CD4-positive, alpha-beta T cell (primary cell): ENCODE measurements around the gene ABTB1. TPM values are rescaled to one million over a fixed set of nuclear protein-coding genes. Genes with fewer than 3 reads are reported as not detected.

Experiments
- ATAC-seq: fragments of 200-7000 bp; cut with Tn5 transposase; one replicate; pipeline ENCODE4 v1.10.0; 2022; ENCODE audit warnings: mild to moderate bottlenecking; ENCODE audit not compliant: poor library complexity
- CTCF ChIA-PET: fragments of 350-600 bp; sonication (Branson Sonifier 250); formaldehyde crosslinking; loops from one replicate; lab custom pipeline; 2021; ENCODE audit warnings: antibody characterized with exemption, inconsistent platforms; lab: Charles Lee
- POLR2A ChIA-PET: fragments of 350-600 bp; sonication (Branson Sonifier 250); formaldehyde crosslinking; loops from one replicate; lab custom pipeline; 2021; ENCODE audit warnings: antibody characterized with exemption, inconsistent platforms; lab: Charles Lee
- DNase-seq, 14 experiments: peaks; one replicate each; pipeline ENCODE4 v3.0.0-alpha.2; 2013 to 2020; ENCODE audit warnings: mixed read lengths in 2 of 14
- H3K27ac ChIP-seq, 2 donors: one replicate each; pipeline versions ENCODE4 v1.5.1 to v1.7.0; 2013; ENCODE audit warnings: low read length in 2 of 2, low read depth in 1 of 2, mild to moderate bottlenecking in 1 of 2
- H3K27me3 ChIP-seq, 2 experiments: 1 replicate in 1 of 2; 2 replicates in 1 of 2; pipeline versions ENCODE4 v1.6.1 to v1.7.0; 2013; ENCODE audit warnings: low read length in 2 of 2, control low read depth in 1 of 2, mild to moderate bottlenecking in 1 of 2, moderate library complexity in 1 of 2; ENCODE audit not compliant: insufficient read depth in 2 of 2, control insufficient read depth in 1 of 2
- H3K36me3 ChIP-seq: one replicate; pipeline ENCODE4 v1.6.1; 2013; ENCODE audit warnings: low read length, control low read depth; ENCODE audit not compliant: insufficient read depth
- H3K4me1 ChIP-seq: one replicate; pipeline ENCODE4 v1.6.1; 2013; ENCODE audit warnings: low read length, control low read depth; ENCODE audit not compliant: insufficient read depth
- H3K4me3 ChIP-seq: one replicate; pipeline ENCODE4 v1.5.1; 2013; ENCODE audit warnings: mild to moderate bottlenecking, low read length, moderate library complexity
- H3K9me3 ChIP-seq, 2 experiments: 1 replicate in 1 of 2; 2 replicates in 1 of 2; pipeline versions ENCODE4 v1.6.1 to v1.7.0; 2013; ENCODE audit warnings: low read length in 2 of 2, mild to moderate bottlenecking in 2 of 2, control low read depth in 1 of 2, moderate library complexity in 1 of 2; ENCODE audit not compliant: control insufficient read depth in 1 of 2, insufficient read depth in 1 of 2
- H3K27ac Mint-ChIP-seq: one replicate; pipeline ENCODE4 v1.8.0; 2020; ENCODE audit warnings: mixed read lengths
- H3K27me3 Mint-ChIP-seq: one replicate; pipeline ENCODE4 v1.8.0; 2021; ENCODE audit warnings: mixed read lengths
- H3K36me3 Mint-ChIP-seq: one replicate; pipeline ENCODE4 v1.8.0; 2021; ENCODE audit warnings: low read depth, mixed read lengths
- H3K4me1 Mint-ChIP-seq: one replicate; pipeline ENCODE4 v1.8.0; 2021; ENCODE audit warnings: low read depth, mixed read lengths
- H3K4me3 Mint-ChIP-seq: one replicate; pipeline ENCODE4 v1.8.0; 2020; ENCODE audit warnings: mild to moderate bottlenecking, mixed read lengths
- H3K9me3 Mint-ChIP-seq: one replicate; pipeline ENCODE4 v1.8.0; 2020; ENCODE audit warnings: mixed read lengths
- intact Hi-C, 2 experiments: fragments of 100-400 bp; cut with DNase I in 1 of 2; cut with micrococcal nuclease in 1 of 2; formaldehyde crosslinking; loops; one replicate each; pipeline versions ENCODE4 v1.15.1 to v1.9.0; 2023 to 2025; cut with DNase I, micrococcal nuclease
- total RNA-seq, 174 experiments: library from RNA in 2 of 174; stranded (reverse) in 2 of 174; gene quantifications; one replicate each; pipeline ENCODE4 v1.2.3 and lab custom pipeline; 2021 to 2026
- TF ChIP-seq, protein P1 (sequence below): fragments of 200-600 bp; IDR thresholded peaks from one replicate; pipeline ENCODE4 v1.8.0; 2022; ENCODE audit warnings: antibody characterized with exemption, mild to moderate bottlenecking

The ABTB1 gene
- total RNA-seq, 2 experiments from 2014 or later, result 116 to 118 TPM

DNA sequence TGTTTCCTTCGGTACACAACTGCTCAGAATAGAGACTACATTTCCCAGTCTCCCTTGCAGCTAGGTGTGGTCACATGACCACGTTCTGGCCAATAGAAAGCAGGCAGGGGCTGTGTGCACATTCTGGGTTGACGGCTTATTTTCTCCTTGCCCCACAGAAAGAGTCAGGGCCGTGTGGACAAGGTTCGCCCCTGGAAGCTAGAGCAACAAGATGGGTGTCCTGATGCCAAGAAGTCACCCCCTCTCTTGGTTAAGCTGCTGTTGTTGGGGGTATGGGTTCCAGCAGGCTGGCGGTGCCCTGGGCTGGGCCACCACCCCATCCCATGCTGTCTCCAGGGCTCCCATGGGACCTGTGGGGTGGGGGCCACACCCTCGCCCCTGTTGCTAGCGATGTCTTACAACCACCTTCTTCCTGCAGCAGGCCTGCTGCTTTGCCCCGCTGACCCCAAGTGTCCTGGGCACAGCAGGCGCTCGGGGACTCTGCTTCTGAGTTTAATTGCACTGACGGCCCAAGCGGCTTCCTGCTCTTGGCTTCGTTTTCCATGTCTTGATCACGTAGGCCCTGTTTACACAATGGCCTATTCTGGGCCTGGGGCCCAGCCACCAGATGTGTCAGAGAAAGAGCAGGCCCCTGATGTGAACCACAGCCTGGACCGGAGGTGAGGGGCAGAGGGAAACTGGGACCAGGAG is 24.9 kb downstream of the ABTB1 start:
- ATAC-seq (peak; percentile 76), DNase-seq (peak in 8 of 14 experiments; percentile 25 to 74 (median 44))
- Mint-ChIP-seq H3K4me3 (peak overlapping the region; percentile 11), H3K27ac (no peak overlapping the region), H3K27me3 (no peaks in the 10 kb centered on the region), H3K36me3 (no peaks in the 10 kb centered on the region), H3K9me3 (no peaks in the 10 kb centered on the region), H3K4me1 (peaks cover 5% of the 10 kb centered on the region)
- CTCF ChIA-PET, result interaction anchor here (2.9 kb wide), 1 partner anchor 123 kb away, joined by 12 read pairs; no protein-coding TSS in a partner anchor
- peaks cover 0 to 4% of the 10 kb centered on the region in 2 experiments for H3K9me3 ChIP-seq
- H3K27me3 ChIP-seq, result no peaks in the 10 kb centered on the region
- intact Hi-C loops, result no loop called here
- H3K4me3 ChIP-seq, result no peak overlapping the region
- no peaks in the 10 kb centered on the region for H3K36me3 ChIP-seq
- POLR2A ChIA-PET, result interaction anchor here (1.5 kb wide), 1 partner anchor 23 kb away, joined by 3 read pairs; no protein-coding TSS in a partner anchor
- TF ChIP-seq, protein P1, sequence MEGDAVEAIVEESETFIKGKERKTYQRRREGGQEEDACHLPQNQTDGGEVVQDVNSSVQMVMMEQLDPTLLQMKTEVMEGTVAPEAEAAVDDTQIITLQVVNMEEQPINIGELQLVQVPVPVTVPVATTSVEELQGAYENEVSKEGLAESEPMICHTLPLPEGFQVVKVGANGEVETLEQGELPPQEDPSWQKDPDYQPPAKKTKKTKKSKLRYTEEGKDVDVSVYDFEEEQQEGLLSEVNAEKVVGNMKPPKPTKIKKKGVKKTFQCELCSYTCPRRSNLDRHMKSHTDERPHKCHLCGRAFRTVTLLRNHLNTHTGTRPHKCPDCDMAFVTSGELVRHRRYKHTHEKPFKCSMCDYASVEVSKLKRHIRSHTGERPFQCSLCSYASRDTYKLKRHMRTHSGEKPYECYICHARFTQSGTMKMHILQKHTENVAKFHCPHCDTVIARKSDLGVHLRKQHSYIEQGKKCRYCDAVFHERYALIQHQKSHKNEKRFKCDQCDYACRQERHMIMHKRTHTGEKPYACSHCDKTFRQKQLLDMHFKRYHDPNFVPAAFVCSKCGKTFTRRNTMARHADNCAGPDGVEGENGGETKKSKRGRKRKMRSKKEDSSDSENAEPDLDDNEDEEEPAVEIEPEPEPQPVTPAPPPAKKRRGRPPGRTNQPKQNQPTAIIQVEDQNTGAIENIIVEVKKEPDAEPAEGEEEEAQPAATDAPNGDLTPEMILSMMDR, result no peak
- peaks cover 13% of the 10 kb centered on the region for H3K4me1 ChIP-seq
- no peak overlapping the region for H3K27ac ChIP-seq

DNA sequence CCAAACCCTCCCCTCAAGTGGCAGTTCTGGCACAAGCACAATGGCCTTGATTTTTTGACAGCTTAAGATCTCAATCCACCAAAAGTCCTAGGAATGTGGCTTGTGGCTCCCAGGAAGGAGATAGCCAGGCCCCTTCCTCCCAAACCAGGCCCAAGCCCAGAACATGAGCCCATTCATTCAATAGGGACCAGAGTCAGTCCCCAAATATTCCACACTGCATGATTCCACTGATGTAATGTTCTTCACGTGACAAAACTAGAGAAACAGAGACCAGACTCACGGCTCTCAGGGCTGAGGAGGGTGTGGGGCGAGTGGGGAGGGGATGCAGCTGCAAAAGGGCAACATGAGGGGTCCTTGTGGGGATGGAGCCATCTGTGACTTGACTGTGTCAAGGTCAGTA is 25.5 kb downstream of the ABTB1 start:
- no peak for ATAC-seq
- CTCF ChIA-PET, result interaction anchor here (1.6 to 2.9 kb wide), 2 partner anchors 15 to 123 kb away, joined by 5 to 12 read pairs; no protein-coding TSS in a partner anchor
- Mint-ChIP-seq H3K27me3 (no peaks in the 10 kb centered on the region), H3K27ac (no peak overlapping the region), H3K4me3 (no peak overlapping the region), H3K9me3 (no peaks in the 10 kb centered on the region), H3K36me3 (no peaks in the 10 kb centered on the region), H3K4me1 (peaks cover 5% of the 10 kb centered on the region)
- Histone ChIP-seq H3K36me3 (no peaks in the 10 kb centered on the region), H3K27me3 (no peaks in the 10 kb centered on the region), H3K9me3 (peaks cover 0 to 4% of the 10 kb centered on the region in 2 experiments), H3K4me3 (no peak overlapping the region), H3K4me1 (peaks cover 13% of the 10 kb centered on the region), H3K27ac (no peak overlapping the region)
- POLR2A ChIA-PET, result no interaction called here
- intact Hi-C loops, result no loop called here
- TF ChIP-seq, protein P1, result no peak
- DNase-seq, result no peak

DNA sequence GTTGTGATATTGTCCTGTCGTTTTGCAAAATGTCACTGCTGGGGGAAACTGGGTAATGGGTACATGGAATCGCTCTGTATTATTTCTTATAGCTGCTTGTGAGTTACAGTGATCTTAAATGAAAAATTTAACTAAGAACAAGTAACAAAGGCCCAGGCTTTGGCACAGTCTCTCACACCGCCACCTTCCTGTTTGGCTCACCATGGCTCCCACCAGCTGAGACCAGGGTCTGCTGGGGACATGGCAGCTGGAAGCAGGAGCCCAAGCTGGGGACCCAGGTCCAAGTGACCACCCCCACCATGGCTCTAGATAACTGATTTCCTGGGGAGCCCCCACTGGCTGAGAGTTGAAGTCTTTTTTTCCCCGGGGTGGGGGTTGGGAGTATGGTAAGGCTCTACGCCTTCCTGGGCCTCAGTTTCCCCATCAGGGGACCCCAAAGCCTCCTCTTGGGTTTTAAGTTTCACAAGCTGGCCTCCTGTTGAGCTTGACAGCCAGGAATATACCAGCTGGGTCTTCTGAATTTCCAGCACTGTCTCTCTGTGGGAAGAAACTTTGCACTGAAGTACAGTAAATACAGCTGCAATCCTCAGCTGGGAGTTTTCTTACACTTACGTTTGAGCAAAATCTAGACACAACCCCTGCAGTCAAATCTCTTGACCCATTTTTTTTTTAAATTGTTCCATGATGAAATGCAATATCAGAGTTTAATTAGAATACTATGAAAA is 26.1 kb downstream of the ABTB1 start:
- CTCF ChIA-PET, result interaction anchor here (1.6 to 2.9 kb wide), 2 partner anchors 15 to 124 kb away, joined by 5 to 12 read pairs; no protein-coding TSS in a partner anchor
- H3K4me1 ChIP-seq, result peaks cover 13% of the 10 kb centered on the region
- no peak overlapping the region for H3K4me3 Mint-ChIP-seq
- no peak overlapping the region for H3K27ac ChIP-seq
- TF ChIP-seq, protein P1, result no peak
- ATAC-seq (no peak), DNase-seq (no peak)
- H3K9me3 ChIP-seq, result peaks cover 0 to 4% of the 10 kb centered on the region in 2 experiments
- intact Hi-C loops, result no loop called here
- no peaks in the 10 kb centered on the region for H3K9me3 Mint-ChIP-seq
- H3K4me1 Mint-ChIP-seq, result peaks cover 5% of the 10 kb centered on the region
- no peak overlapping the region for H3K4me3 ChIP-seq
- H3K27me3 Mint-ChIP-seq, result no peaks in the 10 kb centered on the region
- H3K27ac Mint-ChIP-seq, result no peak overlapping the region
- POLR2A ChIA-PET, result no interaction called here
- H3K36me3 Mint-ChIP-seq, result no peaks in the 10 kb centered on the region
- no peaks in the 10 kb centered on the region for H3K36me3 ChIP-seq
- H3K27me3 ChIP-seq, result no peaks in the 10 kb centered on the region
